ENCODE results near the gene P2RX3. TPM values are rescaled to one million over a fixed set of nuclear protein-coding genes. Genes with fewer than 3 reads are reported as not detected.

P2RX3 gene
- total and polyA plus RNA-seq, 2 experiments from 2014 or later, result 0.15 to 0.35 TPM

- TF ChIP-seq NANOG (IDR thresholded peaks at IDR 0.05; ENCODE audit: borderline replicate concordance) (no peak), ETS1 (IDR thresholded peaks at IDR 0.05) (no peak), JUNB (IDR thresholded peaks at IDR 0.05; ENCODE audit: unreplicated experiment) (no peak), ZNF331 (CRISPR knock-in tag; IDR thresholded peaks at IDR 0.05; ENCODE audit: low read depth) (no peak), STAT1 (IDR thresholded peaks at IDR 0.05; ENCODE audit: unreplicated experiment) (no peak), EZH2phosphoT487 (IDR thresholded peaks at IDR 0.05; ENCODE audit: unreplicated experiment) (no peak), CTCF (conservative IDR thresholded peaks at IDR 0.05; ENCODE audit: low read depth in 2 of 2) (no peak)
Observed at GRCh38 chr11:57407010-57407920, 69.1 kb downstream of the P2RX3 start (continued).

GRCh38 chr11:57407941-57408475 lies 69.9 kb downstream of the P2RX3 start:
- no peak for ATAC-seq
- Histone ChIP-seq H3K4me1 (ENCODE audit: insufficient read depth) (no peaks in the 10 kb centered on the region), H3K27ac (ENCODE audit: low read depth) (no peak overlapping the region), H3K4me2 (no peak overlapping the region), H3K79me2 (replicated peaks; ENCODE audit: insufficient read depth) (no peaks in the 10 kb centered on the region), H3K36me3 (ENCODE audit: insufficient read depth) (peaks cover 17% of the 10 kb centered on the region), H3K27me3 (ENCODE audit: insufficient read depth) (no peaks in the 10 kb centered on the region), H2AFZ (no peak overlapping the region), H4K20me1 (replicated peaks; ENCODE audit: insufficient read depth) (peaks cover 4% of the 10 kb centered on the region), H3F3A (replicated peaks; ENCODE audit: low read depth) (no peaks in the 10 kb centered on the region), H3K9me2 (ENCODE audit: insufficient read depth) (no peaks in the 10 kb centered on the region), H3K4me3 (no peak overlapping the region)
- TF ChIP-seq STAT1 (IDR thresholded peaks at IDR 0.05; ENCODE audit: unreplicated experiment), result no peak
- TF ChIP-seq ZNF114 (CRISPR knock-in tag; IDR thresholded peaks at IDR 0.05), result no peak
- no peak for TF ChIP-seq EZH2phosphoT487 (IDR thresholded peaks at IDR 0.05; ENCODE audit: unreplicated experiment)
- no peak for TF ChIP-seq EZH2 (IDR thresholded peaks at IDR 0.05; ENCODE audit: low read depth, unreplicated experiment)
- Mint-ChIP-seq H3K4me3 (no peak overlapping the region), H3K9me3 (no peaks in the 10 kb centered on the region), H3K4me1 (no peaks in the 10 kb centered on the region), H3K27me3 (ENCODE audit: insufficient read depth, low read depth, poor library complexity) (peaks cover 8% of the 10 kb centered on the region), H3K27ac (no peak overlapping the region), H3K36me3 (ENCODE audit: low read depth) (peaks cover 46% of the 10 kb centered on the region)
- DNase-seq (ENCODE audit: low spot score), result no peak

GRCh38 chr11:57408771-57409170 lies 70.6 kb downstream of the P2RX3 start:
- Mint-ChIP-seq H3K27ac (no peak overlapping the region), H3K9me3 (no peaks in the 10 kb centered on the region), H3K27me3 (ENCODE audit: insufficient read depth, low read depth, poor library complexity) (peaks cover 6% of the 10 kb centered on the region), H3K4me3 (no peak overlapping the region), H3K36me3 (ENCODE audit: low read depth) (peaks cover 54% of the 10 kb centered on the region), H3K4me1 (no peaks in the 10 kb centered on the region)
- no peak for DNase-seq (ENCODE audit: low spot score)
- Histone ChIP-seq H3K27me3 (ENCODE audit: insufficient read depth) (no peaks in the 10 kb centered on the region), H3K36me3 (ENCODE audit: insufficient read depth) (peaks cover 21% of the 10 kb centered on the region), H2AFZ (no peak overlapping the region), H3K4me3 (no peak overlapping the region), H3K27ac (ENCODE audit: low read depth) (no peak overlapping the region), H3F3A (replicated peaks; ENCODE audit: low read depth) (no peaks in the 10 kb centered on the region), H4K20me1 (replicated peaks; ENCODE audit: insufficient read depth) (peaks cover 4% of the 10 kb centered on the region), H3K4me2 (no peak overlapping the region), H3K4me1 (ENCODE audit: insufficient read depth) (no peaks in the 10 kb centered on the region), H3K9me2 (ENCODE audit: insufficient read depth) (no peaks in the 10 kb centered on the region), H3K79me2 (replicated peaks; ENCODE audit: insufficient read depth) (no peaks in the 10 kb centered on the region)
- TF ChIP-seq REST (IDR thresholded peaks at IDR 0.05; ENCODE audit: unreplicated experiment), result no peak
- TF ChIP-seq EZH2phosphoT487 (IDR thresholded peaks at IDR 0.05; ENCODE audit: unreplicated experiment), result no peak
- TF ChIP-seq STAT1 (IDR thresholded peaks at IDR 0.05; ENCODE audit: unreplicated experiment), result no peak
- no peak for TF ChIP-seq NANOG (IDR thresholded peaks at IDR 0.05; ENCODE audit: borderline replicate concordance)
- TF ChIP-seq EZH2 (IDR thresholded peaks at IDR 0.05; ENCODE audit: low read depth, unreplicated experiment), result no peak
- no peak for ATAC-seq
